ENCODE data around the gene CNTN4. TPM values are rescaled to one million over a fixed set of nuclear protein-coding genes. Genes with fewer than 3 reads are reported as not detected.

CNTN4 gene
- total RNA-seq, 4 donors from 2014 or later = 33.6 to 112 (median 53.1) TPM

- Histone ChIP-seq H3K4me1 (no peaks in the 10 kb centered on the region), H3K36me3 (no peaks in the 10 kb centered on the region), H3K27me3 (no peaks in the 10 kb centered on the region), H3K27ac (no peak overlapping the region), H3K9me3 (no peaks in the 10 kb centered on the region), H3K4me3 (replicated peaks in 1 of 3) (no peak overlapping the region)
- no peak for DNase-seq
- TF ChIP-seq CTCF (IDR thresholded peaks at IDR 0.05) (no peak), POLR2A (IDR thresholded peaks at IDR 0.05) (no peak)
- WGBS, 2 donors = 83 to 90% methylated on average over 2 of the region's 2 CpGs
- intact Hi-C loops (cut with DNase I) = no loop called here
These were observed 120.2 kb downstream of the CNTN4 start for GRCh38 chr3:2218816-2219215.

GRCh38 chr3:2236203-2236602 is 137.5 kb downstream of the CNTN4 start:
- no peaks in the 10 kb centered on the region for H3K27me3 ChIP-seq
- intact Hi-C loops (cut with DNase I) = no loop called here
- TF ChIP-seq POLR2A (IDR thresholded peaks at IDR 0.05) = no peak
- no peak for TF ChIP-seq CTCF (IDR thresholded peaks at IDR 0.05)
- H3K9me3 ChIP-seq = no peaks in the 10 kb centered on the region
- H3K36me3 ChIP-seq = no peaks in the 10 kb centered on the region
- DNase-seq = no peak
- no peaks in the 10 kb centered on the region for H3K4me1 ChIP-seq
- 80 to 91% methylated on average over 4 of the region's 4 CpGs for WGBS, 2 donors
- no peak overlapping the region for H3K4me3 ChIP-seq (replicated peaks in 1 of 3)
- H3K27ac ChIP-seq = no peak overlapping the region

GRCh38 chr3:2244137-2244536 is 145.5 kb downstream of the CNTN4 start:
- no peak overlapping the region for H3K4me3 ChIP-seq (replicated peaks in 1 of 3)
- TF ChIP-seq POLR2A (IDR thresholded peaks at IDR 0.05) = no peak
- TF ChIP-seq CTCF (IDR thresholded peaks at IDR 0.05) = no peak
- H3K27me3 ChIP-seq = no peaks in the 10 kb centered on the region
- H3K27ac ChIP-seq = no peak overlapping the region
- H3K9me3 ChIP-seq = no peaks in the 10 kb centered on the region
- DNase-seq = no peak
- H3K36me3 ChIP-seq = no peaks in the 10 kb centered on the region
- intact Hi-C loops (cut with DNase I) = no loop called here
- H3K4me1 ChIP-seq = peaks cover 0 to 4% of the 10 kb centered on the region in 2 donors

GRCh38 chr3:2246873-2247648 is 148.4 kb downstream of the CNTN4 start:
- WGBS, 2 donors = 83 to 85% methylated on average over 6 of the region's 6 CpGs
- Histone ChIP-seq H3K9me3 (no peaks in the 10 kb centered on the region), H3K36me3 (no peaks in the 10 kb centered on the region), H3K4me1 (peaks cover 0 to 4% of the 10 kb centered on the region in 2 donors), H3K27me3 (no peaks in the 10 kb centered on the region), H3K27ac (no peak overlapping the region), H3K4me3 (replicated peaks in 1 of 3) (no peak overlapping the region)
- DNase-seq = no peak
- TF ChIP-seq CTCF (IDR thresholded peaks at IDR 0.05) (no peak), POLR2A (IDR thresholded peaks at IDR 0.05) (no peak)
- intact Hi-C loops (cut with DNase I) = no loop called here

GRCh38 chr3:2247831-2248230 is 149.2 kb downstream of the CNTN4 start:
- Histone ChIP-seq H3K4me3 (replicated peaks in 1 of 3) (no peak overlapping the region), H3K27ac (no peak overlapping the region), H3K36me3 (no peaks in the 10 kb centered on the region), H3K4me1 (peaks cover 0 to 4% of the 10 kb centered on the region in 2 donors), H3K9me3 (no peaks in the 10 kb centered on the region), H3K27me3 (no peaks in the 10 kb centered on the region)
- 82 to 85% methylated on average over 4 of the region's 4 CpGs for WGBS, 2 donors
- intact Hi-C loops (cut with DNase I) = no loop called here
- DNase-seq = no peak
- no peak for TF ChIP-seq CTCF (IDR thresholded peaks at IDR 0.05)
- no peak for TF ChIP-seq POLR2A (IDR thresholded peaks at IDR 0.05)
